HG03575 (cell line): ENCODE results near the gene DIRAS1.

Experiments
- ATAC-seq: cut with Tn5 transposase; IDR thresholded peaks from one replicate; pipeline ENCODE4 v1.9.1; 2021; ENCODE audit not compliant: unreplicated experiment, insufficient number of reproducible peaks, low FRiP score; ENCODE audit errors: extremely low read depth

The DIRAS1 gene

DNA sequence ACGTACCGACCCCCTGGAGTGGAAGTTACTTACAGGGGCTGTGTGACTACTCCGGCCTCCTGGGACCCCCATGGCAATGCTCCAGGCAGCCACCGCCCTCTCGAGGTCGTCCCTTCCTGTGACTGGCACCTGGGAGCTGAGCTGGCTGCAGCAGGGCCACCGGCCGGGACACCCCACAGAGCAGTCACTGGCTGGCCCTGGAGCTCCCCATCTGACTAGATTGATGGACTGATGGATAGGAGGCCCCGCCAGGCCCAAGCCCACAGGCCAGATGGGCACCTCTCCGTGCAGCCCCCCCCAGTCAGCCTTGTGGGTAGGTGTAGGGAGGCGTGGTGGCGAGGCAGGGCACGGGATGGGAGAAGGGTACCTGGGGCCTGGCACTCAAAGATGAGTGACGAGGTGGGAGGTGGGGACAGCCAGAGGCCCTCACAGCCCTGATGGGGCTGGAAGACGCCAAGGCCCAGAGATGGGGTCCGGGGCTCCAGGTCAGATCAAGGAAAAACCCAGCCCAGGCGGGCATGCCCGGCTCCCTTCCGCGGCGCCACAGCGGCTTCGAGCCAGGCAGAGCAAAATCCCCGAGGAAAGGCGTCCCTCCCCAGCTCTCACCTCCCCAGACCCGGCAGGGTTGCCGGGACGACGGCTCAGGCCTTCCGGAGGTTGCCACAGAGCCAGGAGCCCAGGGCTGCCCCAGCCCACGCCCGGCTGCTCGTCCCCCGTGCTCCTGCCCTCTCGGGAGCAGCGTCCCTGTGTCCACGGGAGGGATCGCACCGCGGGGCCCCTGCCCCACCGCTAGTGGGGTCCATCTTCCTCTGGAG lies 10.2 kb upstream of the DIRAS1 start:
- no peak for ATAC-seq

DNA sequence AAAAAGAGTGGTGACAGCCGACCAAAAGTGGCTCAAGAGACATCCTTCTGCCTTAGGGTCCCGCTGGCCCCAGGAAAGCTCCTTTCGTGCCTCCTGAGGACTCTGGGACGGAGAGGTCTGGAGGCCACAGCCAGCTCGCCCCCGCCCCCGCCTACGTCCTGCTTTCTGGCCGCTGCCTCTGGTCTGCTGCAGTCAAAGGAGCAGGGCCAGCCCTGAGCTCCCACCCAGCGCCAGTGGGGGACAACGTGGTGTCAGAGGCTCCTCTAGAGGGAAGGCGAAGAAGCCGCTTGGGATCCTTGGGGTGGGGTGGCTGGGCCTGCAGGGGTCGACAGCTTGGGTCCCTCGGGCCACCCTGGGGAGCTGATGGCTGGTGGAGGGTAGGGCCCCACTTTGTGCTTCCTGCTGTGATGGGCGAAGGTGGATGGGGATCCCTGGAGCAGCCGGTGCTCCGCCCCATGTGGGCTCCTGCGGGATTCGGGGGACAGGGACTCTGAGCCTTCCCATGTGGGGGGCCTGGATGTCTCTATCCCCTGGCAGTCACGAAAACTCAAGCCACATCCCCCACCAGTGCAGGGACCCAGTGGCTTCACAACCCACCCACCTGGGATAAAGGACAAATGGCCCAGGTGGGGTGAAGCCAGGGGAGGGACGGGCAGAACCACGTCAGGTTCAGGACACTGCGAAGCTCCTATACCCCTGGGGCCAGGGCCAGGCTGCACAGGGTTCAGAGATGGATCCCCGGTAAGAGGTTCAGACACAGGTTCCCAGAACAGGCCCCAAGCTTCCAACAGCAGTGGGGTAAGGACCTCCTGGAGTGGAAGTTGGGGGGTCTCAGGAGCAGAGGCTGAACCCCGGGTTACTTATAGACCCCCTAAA lies 9.0 kb upstream of the DIRAS1 start:
- no peak for ATAC-seq

DNA sequence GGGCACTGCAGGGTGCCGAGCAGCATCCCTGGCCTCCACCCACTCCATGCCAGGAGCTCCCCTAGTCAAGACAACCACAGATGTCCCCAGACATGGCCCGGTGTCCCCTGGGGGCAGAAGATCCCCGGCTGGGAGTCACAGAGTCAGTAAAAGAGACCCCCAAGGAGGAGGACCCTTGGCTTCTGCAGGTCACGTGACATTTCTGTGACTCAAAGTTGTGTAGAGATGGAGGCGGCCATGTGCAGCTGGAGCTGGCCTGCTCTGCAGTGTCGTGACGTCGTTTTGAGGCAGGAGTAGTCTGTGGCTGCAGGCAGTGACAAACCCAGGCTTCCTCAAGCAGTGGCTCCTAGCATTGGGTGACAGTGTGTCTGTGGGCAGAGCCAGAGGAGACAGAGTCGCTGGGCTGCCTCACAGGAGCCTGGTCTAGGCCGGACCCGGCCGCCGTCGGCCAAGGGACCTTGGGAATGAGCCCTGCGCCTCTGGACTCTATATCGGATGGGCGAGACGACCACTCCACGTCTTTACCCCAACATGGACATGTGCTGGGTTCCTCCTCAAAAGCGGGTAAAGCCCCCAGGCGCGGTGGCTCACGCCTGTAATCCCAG lies 7.7 kb upstream of the DIRAS1 start:
- ATAC-seq = no peak

DNA sequence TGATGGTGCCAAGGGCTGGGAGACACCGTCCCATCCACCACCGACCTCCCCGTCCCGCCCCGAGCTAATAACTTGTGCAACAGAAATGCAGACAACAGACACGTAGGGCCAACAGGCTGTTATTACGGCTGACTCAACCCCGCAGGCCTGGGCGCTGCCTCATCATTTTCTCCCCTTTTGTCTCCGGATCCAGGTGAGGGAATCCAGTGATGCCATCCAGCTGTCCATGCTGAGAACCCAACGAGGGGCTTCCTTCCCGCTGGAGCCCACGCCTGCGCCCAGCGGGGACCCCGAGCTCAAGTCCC lies 6.4 kb upstream of the DIRAS1 start:
- ATAC-seq = no peak

DNA sequence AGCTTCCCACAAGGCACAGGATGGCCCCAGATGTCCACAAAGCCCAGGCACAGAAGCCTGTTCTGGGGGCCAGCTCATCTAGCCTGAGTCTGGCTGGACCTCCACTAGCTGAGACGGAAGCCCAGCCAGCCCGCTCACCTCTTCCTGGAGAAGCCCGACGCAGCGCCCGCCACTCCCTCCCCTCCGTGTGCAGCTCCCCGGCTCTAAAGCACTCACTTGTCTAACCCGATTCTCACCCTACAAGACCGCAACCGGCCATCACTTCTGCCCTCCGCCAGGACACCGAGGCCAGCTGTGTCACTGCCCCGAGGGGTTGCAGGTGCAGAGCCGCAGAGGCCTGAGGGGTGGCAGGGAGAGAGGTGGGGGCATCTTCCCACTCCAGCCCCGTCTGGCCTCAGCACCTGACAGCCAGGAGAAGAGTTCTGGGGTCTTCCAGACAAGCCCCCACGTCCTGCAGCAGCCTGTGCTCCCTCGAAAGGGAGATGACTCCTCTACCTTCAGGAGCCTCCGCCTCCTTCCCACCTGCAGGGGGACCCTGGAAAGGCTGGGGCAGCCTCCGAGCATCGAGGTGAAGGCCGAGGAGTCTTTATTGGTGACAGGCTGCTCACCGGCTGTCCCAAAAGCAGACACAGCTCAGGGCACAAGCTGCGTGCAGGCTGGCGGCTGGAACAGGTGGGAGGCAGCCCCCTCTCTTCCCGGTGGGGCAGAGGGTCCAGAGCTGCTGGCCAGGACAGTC lies 5.9 kb upstream of the DIRAS1 start:
- ATAC-seq = no peak

DNA sequence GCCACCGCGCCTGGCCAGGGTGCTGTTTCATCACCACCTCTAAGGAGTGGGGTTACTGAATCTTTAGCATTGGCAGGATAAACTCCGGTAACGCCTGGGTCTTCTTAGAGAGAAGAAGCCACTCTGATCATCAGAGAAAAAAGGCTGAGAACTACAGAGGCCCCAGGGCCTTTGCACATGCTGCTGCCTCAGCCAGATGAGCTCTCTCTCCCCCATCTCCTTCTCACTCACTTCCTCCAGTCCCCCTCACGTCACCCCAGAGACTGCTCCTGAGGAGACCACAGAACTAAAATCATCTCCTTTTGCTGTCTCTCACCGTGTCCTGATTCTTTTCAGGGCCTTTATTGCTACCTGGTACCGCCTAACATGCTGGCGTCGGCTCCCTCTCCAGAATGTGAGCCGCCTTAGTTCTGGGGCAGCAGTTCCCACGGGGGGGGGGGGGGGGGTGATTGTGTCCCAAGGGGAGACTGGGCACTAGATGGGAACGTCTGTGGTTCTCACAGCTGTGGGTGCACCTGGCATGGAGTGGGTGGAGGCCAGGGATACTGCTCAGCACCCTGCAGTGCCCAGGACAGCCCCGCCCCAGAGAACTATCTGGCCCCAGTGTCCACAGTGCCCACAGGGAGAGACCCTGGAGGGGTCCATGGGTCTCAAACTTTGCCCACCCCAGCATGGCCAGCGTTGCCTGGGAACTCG lies 5.1 kb upstream of the DIRAS1 start:
- ATAC-seq = no peak

DNA sequence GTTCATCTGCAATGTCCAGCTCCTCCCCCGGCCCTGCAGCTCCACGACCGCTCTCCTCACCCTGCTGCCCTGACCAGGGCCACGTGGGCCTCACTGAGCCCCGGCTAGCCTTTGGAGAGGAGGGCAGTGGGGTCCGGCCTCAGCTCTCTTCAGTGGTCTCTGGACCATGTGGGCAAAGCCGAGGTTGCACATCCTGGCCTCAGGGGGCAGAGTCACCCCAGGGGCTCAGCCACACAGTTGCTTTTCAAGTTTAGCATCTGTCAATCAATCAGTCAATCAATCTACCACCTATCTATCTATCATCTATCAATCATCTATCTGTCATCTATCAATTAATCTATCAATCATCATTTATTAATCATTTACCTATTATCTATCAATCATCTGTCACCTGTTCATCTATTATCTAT lies 3.0 kb upstream of the DIRAS1 start:
- ATAC-seq = no peak

DNA sequence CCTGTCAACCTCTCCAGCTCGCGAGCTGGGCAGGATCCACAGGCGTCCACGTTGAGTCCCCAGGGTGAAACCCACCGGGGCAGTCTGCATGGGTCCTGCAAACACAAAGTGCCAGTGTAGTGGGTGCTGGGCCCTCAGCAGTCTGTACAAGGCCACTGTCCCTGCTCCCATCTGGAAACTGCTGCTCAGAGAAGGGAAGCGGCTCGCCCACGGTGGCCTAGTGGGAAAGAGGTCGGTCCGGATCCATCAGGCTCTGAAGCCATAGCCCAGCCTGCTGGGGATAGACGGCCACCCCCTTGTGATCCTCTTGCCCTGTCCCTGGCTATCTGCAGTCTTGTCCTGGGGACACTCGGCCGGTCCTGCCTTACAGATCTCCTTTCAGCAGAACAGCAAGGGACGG lies 2.6 kb upstream of the DIRAS1 start:
- ATAC-seq = no peak

DNA sequence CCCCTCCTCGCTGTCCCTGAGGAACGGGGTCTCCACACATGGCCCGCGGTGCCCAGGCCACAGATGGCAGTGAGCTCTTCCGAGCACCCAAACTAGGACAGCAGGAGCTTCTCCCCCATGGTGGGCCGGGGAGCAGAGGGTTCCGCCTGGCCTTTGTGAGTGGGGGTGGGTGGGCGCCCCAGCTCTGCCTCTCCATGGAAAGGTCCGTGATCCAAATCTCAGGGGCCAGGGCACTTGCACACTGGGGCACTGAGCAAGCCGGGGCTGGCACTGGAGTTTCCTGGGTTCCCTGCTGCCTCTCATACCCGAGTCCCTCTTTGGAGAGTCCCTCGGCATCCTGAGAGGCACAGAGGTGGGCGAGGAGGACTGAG lies 2.2 kb upstream of the DIRAS1 start:
- no peak for ATAC-seq

DNA sequence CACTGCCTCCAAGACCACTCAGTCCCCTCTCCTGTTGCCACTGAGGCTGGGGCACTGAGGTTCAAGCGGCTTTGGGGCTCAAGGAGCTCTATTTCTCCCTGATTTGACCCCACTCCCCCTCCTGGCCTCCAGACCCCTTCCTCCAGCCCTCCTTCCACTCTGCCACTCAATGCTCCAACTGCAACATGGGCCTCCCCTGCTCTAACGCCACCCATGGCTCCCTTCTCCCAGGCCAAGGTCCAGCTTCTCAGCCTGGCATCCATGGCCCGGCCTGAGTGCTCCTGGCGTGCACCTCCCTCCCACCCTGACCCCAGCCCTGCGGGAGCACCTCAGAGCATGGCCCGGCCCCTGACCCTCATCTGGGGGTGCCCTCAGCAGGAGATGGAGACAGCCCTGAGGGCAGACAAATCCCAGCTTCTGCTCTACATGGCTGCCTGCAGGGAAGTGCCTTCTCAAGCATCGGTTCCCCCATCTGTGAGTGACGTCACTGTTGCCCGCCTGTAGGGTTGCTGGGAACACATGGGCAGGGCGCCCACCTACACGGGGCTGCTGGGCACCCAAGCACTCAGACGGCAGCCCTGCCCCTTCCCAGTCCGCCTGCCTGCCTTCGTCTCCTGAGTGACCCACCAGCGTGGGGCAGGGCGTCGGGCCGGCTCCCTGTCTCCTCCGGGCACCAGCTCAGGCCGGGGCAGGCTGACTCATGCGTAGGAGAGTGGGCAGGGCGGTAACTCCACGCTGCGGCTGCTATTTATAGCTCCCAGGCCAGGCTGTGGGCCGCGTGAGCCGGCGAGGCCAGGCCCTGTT lies 1.6 kb upstream of the DIRAS1 start:
- no peak for ATAC-seq

DNA sequence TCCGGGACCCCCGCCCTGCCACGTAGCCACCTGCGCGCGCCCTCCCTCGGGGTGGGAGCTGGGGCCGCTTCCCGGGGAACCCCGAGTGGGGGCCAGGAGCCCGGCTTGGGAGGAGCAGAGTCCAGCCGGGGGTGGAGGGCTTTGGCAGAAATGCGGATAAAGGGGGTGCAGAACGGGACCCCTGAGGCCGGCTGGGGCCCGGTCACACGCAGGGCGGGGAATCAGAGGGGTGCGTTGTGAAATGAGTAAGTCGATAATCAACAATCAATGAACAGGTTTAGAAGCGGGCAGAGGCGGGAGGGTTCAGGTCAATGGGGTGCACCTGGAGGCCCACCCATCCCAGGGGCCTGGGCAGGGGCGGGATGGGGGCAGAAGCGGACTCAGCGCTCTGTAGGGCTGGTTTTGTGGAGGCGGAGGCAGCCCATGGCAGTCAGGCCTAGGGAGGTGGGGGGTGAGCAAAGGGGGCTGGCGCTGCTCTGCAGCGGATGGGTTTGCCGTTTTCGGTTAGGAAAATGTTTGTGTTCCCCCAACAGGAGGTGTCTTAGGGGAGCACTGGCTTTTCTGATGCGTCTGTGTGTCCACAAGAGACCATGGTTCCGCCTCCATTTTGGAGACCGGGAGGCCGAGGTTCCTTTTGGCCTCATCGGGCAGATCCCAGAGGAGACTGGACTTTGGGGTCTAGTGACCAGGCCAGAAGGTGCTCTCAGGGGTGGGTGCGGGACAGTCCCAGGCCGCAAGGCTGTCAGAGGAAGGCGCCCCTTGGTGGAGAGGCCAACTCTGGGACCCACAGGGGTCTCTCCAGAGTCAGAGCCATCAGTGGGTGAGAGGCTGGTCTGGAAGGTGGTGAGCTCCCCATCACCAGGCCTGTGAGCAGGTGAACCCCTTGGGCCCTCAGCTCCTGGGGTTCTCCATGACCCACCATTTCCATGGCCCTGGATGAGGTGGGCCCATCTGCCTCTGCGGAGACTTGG lies 683 bp upstream of the DIRAS1 start:
- no peak for ATAC-seq

DNA sequence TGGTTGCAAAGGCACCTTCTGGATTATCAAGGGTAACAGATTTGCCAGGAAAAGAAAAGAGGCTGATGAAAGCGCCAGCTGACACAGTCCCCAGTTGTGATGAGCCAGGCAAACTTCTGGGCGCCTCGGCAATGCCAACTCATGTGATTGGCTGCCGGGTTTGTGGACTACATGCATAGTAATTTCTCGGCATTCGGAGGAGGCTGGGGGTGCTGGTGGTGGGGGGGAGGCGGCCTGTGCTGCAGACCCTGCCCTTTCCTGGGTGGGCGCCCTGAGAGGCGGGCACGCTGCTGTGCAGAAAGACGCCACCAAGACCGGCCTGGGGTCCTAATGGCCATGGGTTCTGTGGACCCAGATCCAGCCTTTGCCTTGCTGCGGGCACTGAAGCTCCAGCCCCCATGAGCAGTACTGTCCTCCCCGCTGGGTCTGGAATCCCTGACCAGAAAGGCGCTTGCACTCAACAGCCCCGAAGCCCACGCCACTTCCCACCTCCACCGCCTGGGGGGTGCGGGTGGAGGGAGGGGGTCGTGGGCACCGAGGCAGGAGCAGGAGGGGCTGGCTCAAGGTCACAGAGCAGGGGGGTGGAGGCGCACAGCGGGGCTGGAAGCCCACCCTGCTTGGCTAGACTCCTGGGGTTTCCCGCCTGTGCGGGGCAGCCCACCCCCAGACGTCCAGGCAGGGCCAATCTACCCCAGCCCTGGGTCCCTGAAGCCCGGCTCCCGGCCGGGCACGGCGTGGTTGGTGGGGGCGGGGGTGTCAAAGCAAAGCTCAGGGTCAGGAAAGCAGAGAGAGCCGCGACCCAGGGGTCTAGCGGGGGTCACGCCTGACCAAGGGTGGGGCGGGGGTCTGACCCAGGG lies 1.0 kb downstream of the DIRAS1 start:
- no peak for ATAC-seq

DNA sequence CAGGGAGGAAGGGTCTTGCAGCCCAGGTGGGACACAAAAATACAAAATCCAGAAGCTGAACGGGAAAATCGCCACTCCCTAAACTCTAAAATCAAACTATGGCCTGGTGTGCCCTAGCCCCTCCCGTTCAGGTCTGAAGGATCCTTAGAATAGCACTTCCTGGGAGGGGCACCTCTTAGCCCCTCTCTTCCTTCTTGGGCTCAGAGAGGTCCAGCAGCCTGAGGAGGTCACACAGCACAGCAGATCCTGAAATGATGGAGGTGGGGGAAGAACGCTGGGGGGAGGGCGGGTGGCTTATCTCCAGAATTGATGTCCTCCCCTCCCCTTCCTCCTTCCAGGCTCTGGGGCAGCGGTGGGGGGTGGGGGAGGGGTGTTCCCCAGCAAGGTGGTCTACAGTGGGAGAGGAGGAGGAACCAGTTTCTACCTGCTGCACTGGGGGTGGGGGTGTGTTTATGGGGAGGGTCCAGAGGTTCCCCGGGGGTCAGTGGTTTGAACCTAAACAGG lies 1.9 kb downstream of the DIRAS1 start:
- no peak for ATAC-seq

DNA sequence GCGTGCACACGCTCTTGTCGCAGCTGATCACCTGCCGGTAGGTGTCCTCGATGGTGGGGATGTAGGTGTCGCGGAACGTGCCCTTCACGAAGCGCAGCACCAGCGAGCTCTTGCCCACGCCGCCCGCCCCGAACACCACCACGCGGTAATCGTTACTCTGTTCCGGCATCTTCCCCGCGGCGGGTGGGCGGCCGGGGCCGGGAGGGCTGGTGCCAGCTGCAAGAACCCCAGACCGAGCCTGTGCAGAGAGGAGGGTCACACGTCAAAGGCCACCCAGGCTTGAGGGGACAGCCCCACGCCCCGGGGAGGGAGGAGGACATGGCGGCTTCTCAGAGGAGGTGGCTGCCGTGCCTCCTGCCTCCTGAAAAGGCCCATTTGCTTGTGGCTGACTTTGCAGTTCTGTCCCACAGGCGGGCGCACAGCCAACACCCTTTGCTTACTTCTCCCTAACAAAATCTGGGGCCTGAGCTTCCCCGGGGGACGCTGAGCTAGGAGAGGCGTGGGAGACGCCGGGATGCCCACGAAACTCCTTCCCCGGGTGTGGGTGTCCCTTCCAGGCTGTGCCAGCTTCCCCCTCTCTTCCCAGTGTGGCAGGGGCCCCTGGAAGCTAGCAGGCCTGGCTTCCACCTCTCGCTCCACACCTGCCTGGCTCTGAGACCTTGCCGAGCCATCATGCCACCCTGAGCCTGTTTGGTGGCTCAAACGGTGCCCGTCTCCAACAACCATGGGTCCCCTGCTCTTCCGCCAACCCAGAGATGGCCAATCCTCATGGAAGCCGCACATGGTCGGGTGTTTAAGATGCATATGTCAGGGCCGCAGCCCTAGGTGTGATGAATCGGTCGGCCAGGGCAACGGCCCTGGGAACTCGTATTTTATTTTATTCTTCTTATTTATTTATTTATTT lies 3.3 kb downstream of the DIRAS1 start:
- ATAC-seq = no peak
